GM18870 (cell line): ENCODE results near the gene MAOA.
"Not testable (repeated sequence)": the region's sequence is repeated elsewhere in the genome, so short reads cannot be mapped to it uniquely, and the experiment has no call there.

Experiments used
- ATAC-seq: cut with Tn5 transposase; IDR thresholded peaks from one replicate; pipeline ENCODE4 v1.9.1; 2021; ENCODE audit warnings: moderate library complexity; ENCODE audit not compliant: unreplicated experiment

The MAOA gene

DNA sequence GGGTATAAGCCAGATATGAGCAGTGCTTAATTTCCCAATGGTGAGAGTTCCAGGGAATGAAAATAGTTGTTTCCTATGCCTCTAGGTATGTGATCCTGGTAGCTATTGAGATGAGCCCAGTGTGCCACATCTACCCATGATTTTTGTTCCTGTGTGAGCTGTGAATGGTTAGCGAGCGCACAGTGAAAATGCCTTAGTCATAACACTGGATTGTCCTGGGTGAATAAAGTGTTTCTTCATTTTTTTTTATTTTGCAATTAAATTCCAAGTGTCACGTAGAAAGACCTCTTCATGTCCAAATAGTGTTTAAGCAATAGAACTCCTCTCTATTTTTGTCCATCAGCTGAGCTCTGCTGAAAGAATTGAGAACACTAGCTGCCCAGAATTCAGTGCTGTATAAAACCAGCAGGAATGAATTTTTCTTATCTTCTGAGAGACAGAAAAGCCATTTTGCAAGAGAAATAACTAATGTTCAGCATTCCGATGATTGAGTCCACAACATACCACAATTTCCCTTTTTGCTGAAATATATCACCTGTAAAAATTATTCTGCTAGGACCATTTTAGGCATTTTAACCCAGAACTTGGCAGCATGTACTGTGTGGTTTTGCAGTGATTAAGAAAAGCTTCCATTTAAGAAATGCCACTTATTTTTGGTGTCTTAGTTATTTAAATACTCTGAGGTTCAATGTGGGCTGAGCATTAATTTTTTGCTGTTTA is 5.6 kb downstream of the MAOA start:
- ATAC-seq: no peak

DNA sequence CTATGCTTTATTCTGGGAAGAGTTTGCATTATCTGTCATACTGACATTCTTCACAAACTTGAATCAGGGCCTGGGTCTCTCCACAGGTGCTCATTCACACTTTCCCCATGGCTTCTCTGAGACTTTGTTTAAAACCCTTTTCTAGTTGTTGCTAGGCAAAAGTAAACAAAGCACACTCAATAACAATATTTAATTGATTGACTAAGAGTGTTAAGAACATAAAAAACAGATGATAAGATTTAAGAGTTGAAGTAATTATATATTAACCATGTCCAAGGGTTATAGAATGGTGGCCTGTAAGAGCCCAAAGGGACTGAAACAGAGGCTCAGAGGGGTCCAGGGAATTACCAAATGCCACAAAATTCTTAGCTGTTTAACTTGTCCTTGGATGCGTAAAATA is 7.1 kb downstream of the MAOA start:
- no peak for ATAC-seq

DNA sequence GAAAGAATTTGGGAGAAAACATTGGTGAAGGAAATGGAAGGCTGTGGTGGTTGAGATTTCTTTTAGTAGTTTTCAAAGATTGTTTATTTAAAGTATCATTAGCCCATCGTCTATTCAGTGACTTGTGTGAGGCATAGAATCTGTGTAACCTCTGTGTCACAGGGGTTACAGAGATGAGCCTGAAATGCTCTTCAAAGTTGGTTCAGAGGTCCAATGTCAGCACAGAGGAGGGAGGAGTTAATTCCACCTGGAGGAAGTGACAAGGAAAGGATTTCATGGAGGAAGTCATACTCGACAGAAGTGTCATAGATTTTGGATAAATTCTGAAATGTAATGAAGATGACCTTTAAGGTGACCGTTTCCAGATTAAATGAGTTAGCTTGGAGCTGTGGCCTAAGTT is 8.2 kb downstream of the MAOA start:
- no peak for ATAC-seq

DNA sequence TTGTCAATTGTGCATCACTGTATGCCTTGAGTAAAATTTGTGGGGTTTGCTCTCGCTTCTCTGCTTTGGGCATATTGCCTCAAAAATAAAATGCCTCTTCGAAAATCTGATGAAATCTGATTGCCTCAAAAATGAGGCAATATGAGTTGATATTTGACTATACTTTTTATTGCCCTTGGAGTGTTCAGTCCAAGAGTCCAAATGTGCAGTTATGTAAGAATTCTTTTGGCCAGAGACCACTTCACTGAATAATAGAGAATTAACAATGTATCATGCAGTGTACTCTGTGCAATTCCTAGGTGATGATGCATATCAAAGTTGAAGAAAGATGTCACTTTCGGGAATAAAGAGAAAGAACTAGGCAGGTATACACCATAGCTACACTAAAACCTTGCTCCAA is 8.6 kb downstream of the MAOA start:
- no peak for ATAC-seq

DNA sequence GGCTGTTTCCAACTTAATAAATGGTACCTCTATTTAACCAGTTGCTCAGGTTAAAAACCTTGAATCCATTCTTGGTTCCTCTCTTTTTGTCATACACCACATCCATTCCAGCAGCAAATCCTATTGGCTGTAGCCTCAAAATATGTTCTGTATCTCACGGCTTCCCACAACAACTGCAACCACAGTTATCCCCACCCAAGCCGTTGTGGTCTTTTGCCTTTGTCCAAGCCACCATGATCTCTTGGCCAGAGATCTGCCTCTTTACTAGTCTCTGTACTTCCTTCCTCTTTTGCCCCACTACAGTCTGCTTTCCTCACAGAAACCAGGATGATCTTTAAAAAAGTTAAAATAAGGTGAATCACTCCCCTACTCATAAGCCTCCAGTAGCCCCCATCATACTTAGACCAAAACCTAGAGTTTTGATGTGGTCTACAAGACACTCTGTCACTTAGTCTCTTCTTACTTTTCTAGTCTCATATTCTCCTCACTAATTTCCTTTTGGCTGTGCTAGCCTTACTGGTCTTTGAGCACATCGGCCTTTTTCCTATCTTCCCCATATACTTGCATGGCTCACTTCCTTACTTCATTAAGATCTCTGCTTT is 10.3 kb downstream of the MAOA start:
- no peak for ATAC-seq

DNA sequence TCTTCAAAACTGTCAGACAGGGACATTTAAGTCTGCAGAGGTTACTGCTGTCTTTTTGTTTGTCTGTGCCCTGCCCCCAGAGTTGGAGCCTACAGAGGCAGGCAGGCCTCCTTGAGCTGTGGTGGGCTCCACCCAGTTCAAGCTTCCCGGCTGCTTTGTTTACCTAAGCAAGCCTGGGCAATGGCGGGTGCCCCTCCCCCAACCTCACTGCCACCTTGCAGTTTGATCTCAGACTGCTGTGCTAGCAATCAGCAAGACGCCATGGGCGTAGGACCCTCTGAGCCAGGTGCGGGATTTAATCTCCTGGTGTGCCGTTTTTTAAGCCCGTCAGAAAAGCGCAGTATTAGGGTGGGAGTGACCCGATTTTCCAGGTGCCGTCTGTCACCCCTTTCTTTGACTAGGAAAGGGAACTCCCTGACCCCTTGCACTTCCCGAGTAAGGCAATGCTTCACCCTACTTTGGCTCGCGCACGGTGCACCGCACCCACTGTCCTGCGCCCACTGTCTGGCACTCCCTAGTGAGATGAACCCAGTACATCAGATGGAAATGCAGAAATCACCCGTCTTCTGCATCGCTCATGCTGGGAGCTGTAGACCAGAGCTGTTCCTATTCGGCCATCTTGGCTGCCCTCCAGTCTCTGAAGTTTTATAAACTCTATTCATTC is 20.0 kb downstream of the MAOA start:
- ATAC-seq: not testable (repeated sequence)

DNA sequence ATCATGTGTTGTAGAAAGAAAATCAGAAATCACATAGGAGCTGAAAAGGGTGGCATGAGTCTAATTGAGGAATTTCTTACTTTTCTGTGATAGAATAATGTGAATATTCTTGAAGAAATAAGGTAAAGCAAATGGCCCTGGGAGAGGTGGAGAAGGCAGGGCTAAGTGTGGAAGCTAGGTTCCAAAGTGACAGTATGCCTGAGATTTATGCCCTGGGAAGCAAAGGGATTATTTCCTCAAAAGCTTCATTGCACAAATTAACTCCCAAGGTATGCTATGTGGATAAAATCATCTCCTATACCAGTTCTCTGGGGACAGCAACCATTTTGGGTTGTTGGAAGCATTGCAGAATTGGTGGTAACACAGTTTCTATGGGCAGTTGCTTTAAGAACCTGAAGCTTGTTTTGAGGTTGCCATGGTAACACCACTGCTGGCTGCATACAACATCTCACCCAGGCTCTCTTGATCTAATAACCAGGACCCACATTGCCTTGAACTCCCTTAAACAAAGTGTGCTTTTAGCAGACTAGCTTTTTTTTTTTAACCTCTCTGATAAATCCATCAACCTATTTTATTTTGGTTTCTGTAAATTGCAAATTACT is 21.0 kb downstream of the MAOA start:
- ATAC-seq: no peak

DNA sequence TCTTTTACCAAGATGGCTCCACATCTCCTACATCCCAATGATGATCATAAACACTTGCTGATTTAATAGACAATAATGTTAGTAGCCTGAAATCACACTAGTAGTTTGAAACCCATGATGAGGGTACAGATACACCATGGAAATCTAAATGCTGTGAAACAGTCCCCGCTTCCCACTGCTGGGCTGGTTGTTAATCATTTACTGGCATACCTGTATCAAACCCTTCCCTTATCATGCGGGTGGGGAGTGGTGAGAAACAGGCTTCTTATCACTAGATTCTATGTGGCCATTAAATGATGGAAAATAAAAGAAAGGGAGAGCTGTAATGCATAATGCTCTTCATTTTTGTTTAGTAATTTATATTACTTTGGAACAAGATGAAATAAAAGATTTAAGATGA is 21.9 kb downstream of the MAOA start:
- no peak for ATAC-seq

DNA sequence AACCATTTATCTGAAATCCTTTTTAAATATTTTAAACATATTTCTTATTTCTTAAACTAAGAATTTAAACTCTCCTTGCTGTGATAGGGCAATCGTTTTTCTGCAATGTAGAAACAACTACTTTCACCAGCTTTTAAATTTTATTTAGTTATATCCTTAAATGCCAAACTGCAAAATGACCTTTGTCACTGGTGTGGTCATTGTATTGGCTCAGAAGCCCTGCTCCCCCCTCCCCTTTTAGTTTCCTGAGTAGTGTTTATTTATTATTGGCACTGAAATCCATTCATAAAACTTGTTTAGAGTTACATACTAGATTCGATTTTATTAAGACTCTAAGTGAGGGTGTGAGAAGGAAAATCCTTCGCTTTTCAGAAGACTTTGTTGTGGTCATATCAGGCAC is 23.0 kb downstream of the MAOA start:
- ATAC-seq: no peak

DNA sequence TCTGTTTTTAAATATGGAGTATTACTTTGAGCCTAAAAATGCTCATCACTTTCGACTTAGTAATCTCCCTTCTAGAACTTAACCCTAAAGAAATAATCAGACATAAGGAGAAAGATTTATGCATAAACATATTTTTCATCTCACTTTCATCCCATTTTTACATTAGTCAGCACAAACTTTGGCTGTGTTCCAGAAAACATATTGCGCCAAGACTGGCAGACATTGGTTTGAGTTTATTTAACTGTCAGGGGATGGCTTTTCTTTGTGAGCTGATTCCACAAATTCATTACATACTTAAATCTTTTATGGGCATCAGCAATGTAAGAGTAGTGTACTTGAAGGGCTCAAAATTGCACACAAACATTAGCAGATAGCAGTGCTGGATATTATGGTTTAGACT is 23.7 kb downstream of the MAOA start:
- no peak for ATAC-seq

DNA sequence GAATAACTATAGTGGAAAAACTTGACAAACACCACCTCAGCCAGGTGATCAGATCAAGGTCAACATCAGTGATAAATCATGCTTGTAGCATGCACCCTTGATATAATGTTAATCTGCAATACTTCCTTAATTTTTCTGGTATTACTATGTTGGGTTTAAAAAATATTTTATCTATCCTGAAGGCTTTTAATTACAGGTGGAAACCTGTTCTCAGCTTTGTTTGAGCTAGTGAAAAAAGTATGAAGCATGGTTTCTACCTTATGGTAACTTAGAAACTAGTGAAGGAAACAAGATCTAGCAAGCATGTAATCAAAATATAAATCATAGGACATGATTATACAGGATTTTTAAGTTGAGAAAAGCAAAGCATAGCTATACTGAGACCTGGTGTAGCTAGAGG is 26.6 kb downstream of the MAOA start:
- ATAC-seq: no peak

DNA sequence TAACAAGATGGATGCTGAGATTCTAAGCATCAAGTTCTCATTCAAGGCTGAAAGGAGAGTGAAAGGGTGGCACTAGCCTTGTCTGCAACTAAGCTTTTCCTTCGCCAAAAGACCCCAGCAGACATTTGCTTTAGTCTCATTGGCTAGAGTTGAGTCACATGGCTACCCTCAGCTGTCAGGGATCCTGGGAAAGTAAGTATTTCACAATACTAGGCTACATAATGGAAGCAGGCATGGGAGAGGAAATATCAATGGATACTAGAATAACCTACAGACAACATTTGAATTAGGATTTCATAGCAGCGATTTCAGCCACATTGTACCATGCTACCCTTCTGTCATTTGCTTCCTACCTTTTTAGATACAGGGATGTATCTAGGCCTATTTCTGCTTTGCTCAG is 29.1 kb downstream of the MAOA start:
- no peak for ATAC-seq

DNA sequence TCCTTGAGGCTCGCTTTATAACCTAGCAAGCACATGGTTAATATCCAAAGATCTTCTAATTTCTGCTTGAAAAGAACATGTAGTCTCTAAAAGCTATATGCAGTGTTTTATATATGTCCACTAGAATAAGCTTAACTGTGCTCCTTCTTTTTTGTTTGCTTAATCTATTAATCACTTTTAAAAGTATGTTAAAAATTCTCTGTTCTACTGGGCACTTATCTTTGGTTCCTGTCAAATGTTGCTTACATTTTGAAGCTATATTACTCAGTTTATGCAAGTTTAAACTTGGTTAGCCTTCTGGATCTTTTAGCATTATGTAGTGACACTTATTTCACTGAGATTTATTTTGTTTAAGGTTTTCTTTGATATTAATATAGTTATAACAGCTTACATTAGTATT is 32.5 kb downstream of the MAOA start:
- no peak for ATAC-seq

DNA sequence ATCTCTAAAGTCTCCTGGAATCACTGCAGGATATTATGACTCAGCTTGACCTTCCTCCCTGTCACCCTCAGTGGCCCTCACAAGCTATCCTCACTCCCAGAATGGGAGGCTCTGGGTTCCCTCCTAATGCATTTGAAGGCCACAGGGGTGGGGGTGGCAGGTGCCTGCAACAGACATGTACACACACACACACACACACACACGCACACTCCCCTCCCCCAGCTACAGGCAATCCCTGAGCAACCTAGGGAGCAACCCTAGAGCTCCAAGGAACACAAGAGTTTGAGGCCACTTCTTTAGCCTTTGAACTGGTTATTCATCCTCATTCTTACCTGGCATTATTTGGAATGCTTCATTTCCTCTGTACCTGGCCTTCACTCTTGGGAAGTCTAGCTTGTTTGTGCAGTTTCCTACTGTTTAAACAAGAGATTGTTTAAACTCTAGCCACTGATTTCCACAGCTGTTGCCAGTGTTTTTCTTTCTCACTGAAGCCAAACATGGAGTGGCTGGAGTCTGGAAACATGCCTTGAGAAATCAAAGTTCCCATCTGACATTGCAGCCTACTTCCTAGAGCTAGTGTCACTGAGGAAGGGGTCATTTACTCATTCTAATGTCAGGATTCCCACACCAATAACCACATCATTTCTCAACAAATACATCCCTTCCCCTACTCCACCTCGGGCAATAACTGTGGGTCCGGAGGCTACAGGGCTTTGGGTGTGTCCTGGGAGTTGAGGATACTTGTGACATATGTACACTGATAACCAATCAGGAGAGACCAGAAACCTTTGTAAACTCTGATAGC is 37.7 kb downstream of the MAOA start:
- ATAC-seq: no peak

DNA sequence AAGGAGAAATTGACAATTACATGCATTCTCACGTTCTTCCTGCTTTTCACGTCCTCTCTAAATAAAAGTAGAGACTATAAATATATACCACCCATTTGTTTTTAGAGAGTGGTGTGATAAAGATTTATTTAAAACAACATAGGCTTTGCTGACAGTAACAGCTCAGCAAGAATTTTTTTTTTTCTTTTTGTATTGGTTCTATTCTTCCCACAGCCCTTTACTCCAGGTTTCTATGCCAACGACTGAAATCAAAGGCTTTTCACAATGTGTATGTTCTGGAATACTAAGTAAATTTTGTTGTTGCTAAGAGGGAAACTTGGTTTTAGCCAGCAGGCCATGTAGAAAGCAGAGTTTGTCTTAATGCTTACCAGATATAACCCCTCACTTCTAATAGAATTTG is 43.4 kb downstream of the MAOA start:
- no peak for ATAC-seq

DNA sequence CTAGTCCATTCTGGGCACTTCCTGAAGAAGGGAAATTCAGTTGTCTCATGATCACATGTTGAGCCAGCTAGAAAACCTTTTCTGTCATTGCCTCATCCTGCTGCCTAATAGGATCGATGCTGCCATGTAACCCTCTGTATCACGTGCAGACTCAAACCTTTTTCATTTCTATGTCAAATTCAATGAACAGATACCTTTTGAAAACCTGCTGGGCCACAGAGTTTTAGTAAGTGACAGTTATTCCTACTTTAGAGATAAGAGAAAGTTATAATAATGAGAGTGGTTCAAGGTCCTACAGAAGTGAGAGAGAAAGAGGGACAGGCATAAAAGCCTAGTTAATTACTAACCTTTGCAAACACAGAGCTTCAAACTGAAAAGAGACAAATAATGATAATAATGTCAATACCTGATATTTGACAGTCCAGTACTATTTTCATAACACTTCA is 46.0 kb downstream of the MAOA start:
- ATAC-seq: no peak

DNA sequence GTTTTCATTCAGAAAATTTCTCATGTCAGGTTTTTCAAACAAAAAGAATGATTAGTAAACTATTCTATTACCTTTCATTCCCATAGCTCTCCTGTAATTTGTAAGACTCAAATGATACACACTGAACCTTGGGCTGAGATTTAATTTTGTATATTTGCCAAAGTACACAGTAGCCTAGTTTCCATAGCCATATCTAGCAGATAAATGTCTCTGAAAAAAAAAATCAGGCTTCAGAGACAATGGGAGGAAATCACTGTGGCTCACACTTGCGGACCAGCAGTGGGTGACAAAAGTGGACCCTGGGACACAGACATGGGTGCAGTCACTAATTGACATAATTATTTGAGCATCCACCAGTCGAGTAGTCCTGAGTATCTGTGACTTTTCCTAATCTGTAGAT is 46.6 kb downstream of the MAOA start:
- ATAC-seq: no peak

DNA sequence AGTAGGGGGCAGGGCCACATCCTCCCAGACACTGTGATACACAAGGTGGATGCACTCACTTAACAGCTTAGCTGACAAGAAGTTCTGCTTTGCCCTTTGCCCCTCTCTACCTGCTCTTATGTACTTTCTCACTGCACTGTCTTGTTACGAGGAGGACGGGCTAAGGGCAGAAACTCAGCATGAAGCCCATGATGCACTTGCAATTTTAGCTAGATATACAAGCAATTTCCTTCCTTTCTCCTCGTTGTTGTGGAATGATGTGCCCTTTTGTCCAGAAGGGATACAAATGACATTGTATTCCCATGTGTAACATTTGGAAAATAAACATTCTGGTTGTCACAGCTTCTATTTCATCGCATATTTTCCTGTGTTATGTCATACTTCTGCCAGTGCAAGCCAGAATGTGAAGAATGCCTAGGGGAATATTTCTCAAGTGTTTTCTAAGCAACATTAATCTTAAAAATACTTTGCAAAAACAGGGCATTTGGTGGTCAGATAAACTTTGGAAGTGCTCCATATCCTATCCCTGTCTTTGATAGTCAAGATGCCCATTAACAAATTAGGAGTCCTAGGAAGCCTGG is 47.2 kb downstream of the MAOA start:
- no peak for ATAC-seq

DNA sequence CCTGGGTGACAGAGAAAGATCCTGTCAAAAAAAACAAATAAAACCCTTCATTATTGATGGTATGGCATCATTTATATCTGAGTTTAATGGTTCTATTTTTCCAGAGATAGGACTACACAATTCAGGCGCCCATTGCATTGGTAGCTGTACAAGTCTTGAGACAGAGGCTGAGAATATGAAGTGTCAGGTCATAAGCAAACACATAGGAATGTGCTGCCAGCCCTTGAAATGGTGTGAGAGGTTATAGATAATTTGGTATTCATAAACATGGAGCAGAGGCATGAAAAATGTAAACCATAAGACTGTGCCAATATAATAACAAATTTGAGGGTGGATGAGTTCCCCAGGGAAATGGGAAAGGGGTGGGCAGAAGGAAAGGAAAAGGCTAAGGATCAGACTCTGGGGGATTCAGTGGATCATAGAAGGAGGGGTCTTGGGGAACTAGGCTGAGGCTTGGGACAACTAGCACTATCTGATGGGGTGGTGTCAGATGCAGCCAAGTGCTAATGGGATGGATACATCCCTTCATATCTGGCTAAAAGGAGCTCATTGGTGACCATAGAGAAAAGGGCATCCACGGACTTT is 50.8 kb downstream of the MAOA start:
- ATAC-seq: no peak

DNA sequence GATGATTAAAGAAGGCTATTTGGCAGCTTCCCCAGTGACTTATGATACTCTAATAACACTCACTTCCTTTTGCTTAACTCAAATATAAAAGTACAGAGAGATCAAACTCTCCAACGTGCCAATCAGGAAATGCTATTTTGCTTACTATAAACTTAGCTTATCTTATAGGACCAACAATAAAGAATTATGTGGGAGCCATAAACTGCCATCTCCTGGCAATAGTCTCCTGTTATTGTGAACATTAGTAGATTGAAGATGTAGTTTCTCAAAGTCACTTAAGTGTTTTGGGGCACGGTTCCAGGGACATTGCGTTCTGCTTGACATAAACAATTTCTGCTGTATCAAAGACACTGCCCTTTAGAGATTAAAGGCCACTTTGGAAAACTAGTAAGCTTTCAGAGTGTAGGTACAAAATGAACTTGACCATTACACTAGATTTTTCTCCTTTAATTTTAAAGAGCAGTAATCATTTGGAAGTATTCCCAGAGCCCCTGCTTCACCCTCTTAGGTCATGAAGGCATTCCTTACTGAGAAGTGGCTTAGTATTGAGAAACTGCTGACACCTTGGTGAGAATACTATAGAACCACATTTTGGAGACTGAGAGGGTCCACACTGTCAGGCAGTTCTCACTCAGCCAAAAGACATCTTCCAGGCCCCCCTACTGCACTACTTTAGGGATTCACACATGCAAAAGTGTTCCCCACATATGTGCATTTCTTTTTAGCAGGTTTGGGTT is 51.9 kb downstream of the MAOA start:
- no peak for ATAC-seq
